HL-60 (cell line): ENCODE results near the gene LRRC8D.
A peak's percentile ranks its signal among the peaks of the same experiment; 100 is the strongest.

Source experiments
- DNase-seq, 2 experiments: peaks; one replicate each; pipeline ENCODE4 v3.0.0-alpha.2; 2010 to 2020; ENCODE audit warnings: low read depth in 1 of 2, low spot score in 1 of 2
- H3K27ac ChIP-seq: fragments of 250-450 bp; sonication (Bioruptor Pico); replicated peaks from 2 replicates; pipeline ENCODE4 v1.5.1; 2020; ENCODE audit warnings: mild to moderate bottlenecking, moderate library complexity
- H3K27me3 ChIP-seq: fragments of 250-450 bp; sonication (Bioruptor Pico); 2 replicates; pipeline ENCODE4 v1.5.1; 2021; ENCODE audit warnings: mild to moderate bottlenecking, moderate library complexity; ENCODE audit not compliant: insufficient read depth, poor library complexity, severe bottlenecking
- H3K4me3 ChIP-seq: replicated peaks from 2 replicates; pipeline ENCODE4 v1.5.1; 2011; ENCODE audit warnings: mild to moderate bottlenecking, control low read depth, low read length; ENCODE audit not compliant: insufficient read depth
- CTCF ChIP-seq: IDR thresholded peaks from one replicate; pipeline ENCODE4 v1.5.1; 2011; ENCODE audit warnings: low read length, control low read depth, inconsistent platforms; ENCODE audit not compliant: insufficient read depth
- GABPA ChIP-seq: IDR thresholded peaks from 2 replicates; pipeline ENCODE4 v1.6.1; 2012; ENCODE audit warnings: low read depth
- POLR2AphosphoS5 ChIP-seq: IDR thresholded peaks from 2 replicates; pipeline ENCODE4 v1.6.1; 2012; ENCODE audit warnings: low read depth
- REST ChIP-seq: IDR thresholded peaks from 2 replicates; pipeline ENCODE4 v1.6.1; 2012; ENCODE audit warnings: low read depth; ENCODE audit not compliant: insufficient replicate concordance
- SPI1 ChIP-seq: IDR thresholded peaks from 2 replicates; pipeline ENCODE4 v1.6.1; 2012; ENCODE audit warnings: low read depth, mild to moderate bottlenecking, borderline replicate concordance

Gene LRRC8D

GRCh38 chr1:89829186-89829585 lies 8.4 kb downstream of the LRRC8D start:
- DNase-seq, result no peak
- Histone ChIP-seq H3K4me3 (no peak overlapping the region), H3K27ac (no peak overlapping the region), H3K27me3 (no peaks in the 10 kb centered on the region)
- TF ChIP-seq CTCF (no peak), POLR2AphosphoS5 (no peak), SPI1 (no peak), REST (no peak), GABPA (no peak)

GRCh38 chr1:89831462-89832120 lies 10.8 kb downstream of the LRRC8D start:
- Histone ChIP-seq H3K27ac (no peak overlapping the region), H3K4me3 (no peak overlapping the region), H3K27me3 (no peaks in the 10 kb centered on the region)
- TF ChIP-seq SPI1, result peak; percentile 4; the same call in 1 of the 2 replicates
- no peak for TF ChIP-seq GABPA
- TF ChIP-seq REST, result no peak
- DNase-seq, result no peak

- TF ChIP-seq GABPA (no peak), SPI1 (no peak), POLR2AphosphoS5 (no peak), REST (no peak), CTCF (no peak)
- Histone ChIP-seq H3K27me3 (no peaks in the 10 kb centered on the region), H3K27ac (no peak overlapping the region), H3K4me3 (no peak overlapping the region)
- DNase-seq, result no peak
Measured at GRCh38 chr1:89832496-89833127, 11.8 kb downstream of the LRRC8D start.
